OCI-LY7 (cell line): ENCODE data around the gene SH3GL2.

Source experiments
- EZH2phosphoT487 ChIP-seq: fragments of 200-600 bp; sonication (generic); IDR thresholded peaks from 2 replicates; pipeline ENCODE4 v1.6.1; 2018; ENCODE audit warnings: low read depth, borderline replicate concordance, mild to moderate bottlenecking, mixed run types, antibody characterized with exemption, low read length, moderate library complexity, mixed read lengths
- TF ChIP-seq, protein P1 (sequence below): fragments of 200-600 bp; sonication (generic); conservative IDR thresholded peaks from 2 replicates; pipeline ENCODE4 v1.5.1; 2014; ENCODE audit warnings: mild to moderate bottlenecking, antibody characterized with exemption, low read length, moderate library complexity, mixed read lengths

DNA sequence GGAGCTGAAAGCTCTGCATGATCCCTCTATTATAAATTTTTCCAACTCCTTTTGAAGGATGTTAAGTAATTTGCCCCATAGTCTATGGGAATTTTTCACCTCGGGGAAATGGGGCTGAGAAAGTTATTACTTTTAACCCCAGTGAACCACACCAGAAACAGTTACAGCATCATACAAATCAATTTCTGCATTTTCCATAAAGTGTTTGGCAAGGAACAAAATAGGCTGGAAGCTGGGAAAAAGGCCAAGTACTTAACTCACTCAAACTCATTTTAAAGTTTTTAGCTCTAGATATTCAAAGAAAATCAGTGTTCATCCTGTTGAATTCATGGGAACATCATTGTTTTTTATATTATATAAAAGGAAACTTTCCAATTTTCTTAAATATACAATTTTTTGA is 160.9 kb downstream of the SH3GL2 start:
- TF ChIP-seq, protein P1, sequence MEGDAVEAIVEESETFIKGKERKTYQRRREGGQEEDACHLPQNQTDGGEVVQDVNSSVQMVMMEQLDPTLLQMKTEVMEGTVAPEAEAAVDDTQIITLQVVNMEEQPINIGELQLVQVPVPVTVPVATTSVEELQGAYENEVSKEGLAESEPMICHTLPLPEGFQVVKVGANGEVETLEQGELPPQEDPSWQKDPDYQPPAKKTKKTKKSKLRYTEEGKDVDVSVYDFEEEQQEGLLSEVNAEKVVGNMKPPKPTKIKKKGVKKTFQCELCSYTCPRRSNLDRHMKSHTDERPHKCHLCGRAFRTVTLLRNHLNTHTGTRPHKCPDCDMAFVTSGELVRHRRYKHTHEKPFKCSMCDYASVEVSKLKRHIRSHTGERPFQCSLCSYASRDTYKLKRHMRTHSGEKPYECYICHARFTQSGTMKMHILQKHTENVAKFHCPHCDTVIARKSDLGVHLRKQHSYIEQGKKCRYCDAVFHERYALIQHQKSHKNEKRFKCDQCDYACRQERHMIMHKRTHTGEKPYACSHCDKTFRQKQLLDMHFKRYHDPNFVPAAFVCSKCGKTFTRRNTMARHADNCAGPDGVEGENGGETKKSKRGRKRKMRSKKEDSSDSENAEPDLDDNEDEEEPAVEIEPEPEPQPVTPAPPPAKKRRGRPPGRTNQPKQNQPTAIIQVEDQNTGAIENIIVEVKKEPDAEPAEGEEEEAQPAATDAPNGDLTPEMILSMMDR, result no peak
- TF ChIP-seq EZH2phosphoT487, result no peak
